K562 (cell line): ENCODE results near the gene KCNA2. TPM values are rescaled to one million over a fixed set of nuclear protein-coding genes. Genes with fewer than 3 reads are reported as not detected.

Experiments
- ATAC-seq: fragments of 200-7000 bp; cut with Tn5 transposase; 3 replicates; pipeline ENCODE4 v1.9.1; 2020; ENCODE audit warnings: moderate library complexity
- BruUV-seq: library from RNA; stranded (reverse); fragments of 400-500 nt; replicated peaks from 2 replicates; lab custom pipeline; 2021; lab: Mats Ljungman, UMichigan
- CTCF ChIA-PET: fragments of 300-600 bp; formaldehyde crosslinking; extraction: SDS; loops from one replicate; lab custom pipeline; 2021; ENCODE audit warnings: low intra/inter-chr PET ratio; lab: Yijun Ruan, JAX
- POLR2A ChIA-PET: fragments of 300-600, 350-650 bp; sonication (Branson Sonifier 250); formaldehyde crosslinking; extraction: SDS; loops from one replicate; lab custom pipeline; 2021; ENCODE audit warnings: antibody characterized with exemption, inconsistent platforms; lab: Yijun Ruan, JAX
- DNase-seq, 4 experiments: peaks; one replicate each; pipeline versions ENCODE4 v3.0.0 to v3.0.0-alpha.2; 2011 to 2018; ENCODE audit warnings: low spot score in 3 of 4, mixed read lengths in 3 of 4; ENCODE audit errors: extremely low read depth in 1 of 4
- FAIRE-seq: peaks from 2 replicates; lab custom pipeline; 2011; peaks lifted over from hg19 to GRCh38; lab: Jason Lieb, UNC
- H2AFZ ChIP-seq: 2 replicates; pipeline ENCODE4 v1.6.0; 2011; ENCODE audit warnings: low read depth, low read length, control low read depth, inconsistent platforms
- H3K27ac ChIP-seq: fragments of 200-600 bp; 3 replicates; pipeline ENCODE4 v1.8.0; 2011; ENCODE audit warnings: low read depth, mild to moderate bottlenecking, control low read depth, inconsistent platforms, low read length, moderate library complexity, mixed read lengths; ENCODE audit errors: extremely low read depth
- H3K27me3 ChIP-seq, 2 experiments: fragments of 300-600 bp in 1 of 2; 2 replicates in 1 of 2; 3 replicates in 1 of 2; pipeline versions ENCODE4 v1.6.0 to v1.8.0; 2011; ENCODE audit warnings: inconsistent platforms in 2 of 2, low read length in 2 of 2, mild to moderate bottlenecking in 1 of 2, mixed read lengths in 1 of 2, moderate library complexity in 1 of 2; ENCODE audit not compliant: control insufficient read depth in 2 of 2, insufficient read depth in 2 of 2
- H3K36me3 ChIP-seq: fragments of 300-600 bp; 3 replicates; pipeline ENCODE4 v1.8.0; 2011; ENCODE audit warnings: mild to moderate bottlenecking, low read length, inconsistent platforms; ENCODE audit not compliant: control insufficient read depth, insufficient read depth
- H3K4me1 ChIP-seq, 2 experiments: fragments of 200-600 bp in 1 of 2; replicated peaks in 1 of 2; 2 replicates in 1 of 2; 3 replicates in 1 of 2; pipeline versions ENCODE4 v1.5.1 to v1.8.0; 2011; ENCODE audit warnings: inconsistent platforms in 2 of 2, low read length in 2 of 2, mild to moderate bottlenecking in 1 of 2, mixed read lengths in 1 of 2, moderate library complexity in 1 of 2; ENCODE audit not compliant: control insufficient read depth in 2 of 2, insufficient read depth in 2 of 2
- H3K4me2 ChIP-seq: 2 replicates; pipeline ENCODE4 v1.6.1; 2011; ENCODE audit warnings: low read length, control low read depth, inconsistent platforms, mixed read lengths; ENCODE audit not compliant: insufficient read depth
- H3K4me3 ChIP-seq: fragments of 200-600 bp; sonication (generic), shearing (Covaris generic); 2 replicates; pipeline ENCODE4 v1.5.1; 2016; ENCODE audit warnings: control low read depth, inconsistent platforms
- H3K79me2 ChIP-seq: fragments of 200-600 bp; 3 replicates; pipeline ENCODE4 v1.8.0; 2011; ENCODE audit warnings: low read length, inconsistent platforms; ENCODE audit not compliant: control insufficient read depth, insufficient read depth
- H3K9ac ChIP-seq, 2 experiments: 2 replicates each; pipeline versions ENCODE4 v1.6.0 to v1.6.1; 2011; ENCODE audit warnings: low read depth in 2 of 2, low read length in 2 of 2, control low read depth in 1 of 2, inconsistent platforms in 1 of 2, mild to moderate bottlenecking in 1 of 2, mixed read lengths in 1 of 2; ENCODE audit not compliant: insufficient read depth in 1 of 2
- H3K9me1 ChIP-seq: one replicate; pipeline ENCODE4 v1.6.0; 2011; ENCODE audit warnings: inconsistent platforms, mild to moderate bottlenecking, low read length, moderate library complexity; ENCODE audit not compliant: control insufficient read depth, insufficient read depth
- H3K9me3 ChIP-seq: replicated peaks from 2 replicates; pipeline ENCODE4 v1.5.1; 2011; ENCODE audit warnings: low read depth, low read length, inconsistent platforms; ENCODE audit not compliant: control insufficient read depth, insufficient read depth
- H4K20me1 ChIP-seq: replicated peaks from 2 replicates; pipeline ENCODE4 v1.6.1; 2011; ENCODE audit warnings: low read length, inconsistent platforms, mixed read lengths; ENCODE audit not compliant: control insufficient read depth, insufficient read depth
- CBX3 ChIP-seq, 2 experiments: IDR thresholded peaks; 1 replicate in 1 of 2; 2 replicates in 1 of 2; pipeline ENCODE4 v1.6.1; 2012; ENCODE audit warnings: inconsistent platforms in 2 of 2, low read length in 2 of 2, borderline replicate concordance in 1 of 2, control low read depth in 1 of 2
- NONO ChIP-seq, 2 experiments: fragments of 200-400 bp in 1 of 2; fragments of 450-650 bp in 1 of 2; formaldehyde crosslinking in 1 of 2; IDR thresholded peaks; 2 replicates each; pipeline ENCODE4 v1.6.1; 2017; ENCODE audit warnings: low read depth in 2 of 2, mild to moderate bottlenecking in 2 of 2, moderate library complexity in 2 of 2, low read length in 1 of 2
- PML ChIP-seq: IDR thresholded peaks from 2 replicates; pipeline ENCODE4 v1.6.1; 2012; ENCODE audit warnings: low read length, inconsistent platforms
- POLR2G ChIP-seq: fragments of 200-400 bp; formaldehyde crosslinking; IDR thresholded peaks from 2 replicates; pipeline ENCODE4 v1.6.1; 2017; ENCODE audit warnings: low read depth, mild to moderate bottlenecking, antibody characterized with exemption, low read length, moderate library complexity
- RFX1 ChIP-seq: fragments of 450-650 bp; IDR thresholded peaks from 2 replicates; pipeline ENCODE4 v1.6.1; 2016; ENCODE audit warnings: mild to moderate bottlenecking, moderate library complexity
- TCFL5 ChIP-seq: fragments of 250-450 bp; sonication (Bioruptor Pico); conservative IDR thresholded peaks from 2 replicates; pipeline ENCODE4 v1.6.1; 2021; ENCODE audit warnings: mild to moderate bottlenecking, moderate library complexity, matching md5 sums
- ZFX ChIP-seq: sonication (generic); formaldehyde crosslinking; IDR thresholded peaks from 2 replicates; pipeline ENCODE4 v1.8.0; 2022; ENCODE audit warnings: mild to moderate bottlenecking, missing genetic modification reagents, moderate library complexity
- ZKSCAN8 ChIP-seq: fragments of 200-800 bp; sonication (Bioruptor generic); IDR thresholded peaks from 2 replicates; pipeline ENCODE4 v1.6.1; 2016; ENCODE audit warnings: missing genetic modification characterization, missing compliant biosample characterization
- ZNF696 ChIP-seq: fragments of 250-450 bp; sonication (Bioruptor Pico); conservative IDR thresholded peaks from 2 replicates; pipeline ENCODE4 v1.4.0; 2020; ENCODE audit warnings: mild to moderate bottlenecking, moderate library complexity
- WGBS: fragments of 100-300 bp; shearing (Covaris generic); methylation state at CpG from one replicate; pipeline ENCODE4 v1.1.6; 2016; ENCODE audit warnings: low coverage, mixed read lengths; ENCODE audit not compliant: insufficient coverage; ENCODE audit errors: missing lambda C conversion rate; 5-methylcytosine and 5-hydroxymethylcytosine counted together
- in situ Hi-C: fragments of 300-500 bp; cut with MboI; formaldehyde crosslinking; loops from 4 replicates; pipeline ENCODE4 v1.15.0; 2018; ENCODE audit warnings: inconsistent platforms, mixed read lengths
- intact Hi-C: fragments of 100-400 bp; cut with micrococcal nuclease; formaldehyde crosslinking; loops from 2 replicates; pipeline ENCODE4 v1.14.2; 2022
- polyA plus RNA-seq, 8 experiments: library from polyadenylated mRNA; depleted of rRNA in 4 of 8; stranded (reverse) in 5 of 8; unstranded in 3 of 8; fragments of >200 nt; fragmentation: Nextera tagmentation in 2 of 8; fragmentation: Illumina TruSeq in 1 of 8; extraction: Ambion mirVana in 2 of 8; extraction: Trizol in 1 of 8; gene quantifications; 2 replicates each; pipeline versions ENCODE4 v1.2.1 to v1.2.3, GENCODE V29; 2011 to 2014; ENCODE audit warnings: inconsistent platforms in 1 of 8, missing spikeins in 1 of 8
- total RNA-seq, 7 experiments: library from RNA; depleted of rRNA in 6 of 7; stranded (reverse); fragments of >200 nt in 6 of 7; fragmentation: Illumina TruSeq in 2 of 7; extraction: Trizol in 2 of 7; gene quantifications; 2 replicates each; pipeline versions ENCODE4 v1.2.1 to v1.2.3, GENCODE V29; 2011 to 2021; ENCODE audit warnings: low replicate concordance in 1 of 7

KCNA2 gene
- total and polyA plus RNA-seq, 9 of the 15 experiments (the other 6 are each of a cell fraction or from before 2014, with no cell fraction given), result not detected

DNA sequence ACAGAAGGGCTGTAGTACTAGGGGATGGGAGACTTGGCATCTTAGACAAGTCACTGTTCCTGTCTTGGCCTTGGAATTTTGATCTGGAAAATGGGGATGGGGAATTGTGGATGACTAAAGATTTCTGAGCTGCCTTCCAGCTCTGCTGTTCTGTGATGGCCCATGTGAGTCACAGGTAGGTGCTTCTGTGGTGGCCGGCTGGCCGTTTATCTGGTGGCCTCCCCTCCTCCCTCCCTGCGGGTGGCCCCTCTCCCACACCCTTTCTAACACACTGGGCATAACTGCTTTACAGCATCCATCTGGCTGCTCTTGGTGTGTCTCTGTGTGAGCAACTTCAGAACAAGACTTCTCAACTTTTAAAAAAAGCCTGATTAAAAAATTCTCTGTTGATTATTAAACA, 35.9 kb downstream of the KCNA2 start:
- ChIA-PET POLR2A (no interaction called here), CTCF (interaction anchor here (0.6 kb wide), 1 partner anchor 302 kb away, joined by 5 read pairs; no protein-coding TSS in a partner anchor)
- H3K9me1 ChIP-seq, result no peaks in the 10 kb centered on the region
- no peaks in the 10 kb centered on the region for H3K79me2 ChIP-seq
- H3K27ac ChIP-seq, result no peak overlapping the region
- H4K20me1 ChIP-seq, result no peaks in the 10 kb centered on the region; the same call in 1 of the 2 replicates
- H3K27me3 ChIP-seq, result peaks cover 3 to 12% of the 10 kb centered on the region in 2 experiments; a peak in 4 of 5 replicates
- no TSS peak for BruUV-seq
- H3K4me2 ChIP-seq, result no peak overlapping the region
- no peak overlapping the region for H2AFZ ChIP-seq
- H3K36me3 ChIP-seq, result no peaks in the 10 kb centered on the region
- no peaks in the 10 kb centered on the region for H3K9me3 ChIP-seq
- H3K4me1 ChIP-seq, result no peaks in the 10 kb centered on the region
- 0% methylated on average over 3 of the region's 3 CpGs for WGBS
- intact Hi-C loops (no loop called here), in situ Hi-C loops (no loop called here)
- DNase-seq (no peak), ATAC-seq (no peak), FAIRE-seq (no peak)
- TF ChIP-seq POLR2G, result no peak
- no peak for TF ChIP-seq NONO (IDR thresholded peaks at IDR 0.05; ENCODE audit: low read depth in 2 of 2, low read length in 1 of 2)
- no peak for TF ChIP-seq CBX3 (IDR thresholded peaks at IDR 0.05; ENCODE audit: borderline replicate concordance in 1 of 2, low read length in 2 of 2)
- no peak for TF ChIP-seq RFX1
- TF ChIP-seq PML, result no peak
- TF ChIP-seq ZNF696 (CRISPR knock-in tag), result no peak
- TF ChIP-seq ZKSCAN8, result no peak
- TF ChIP-seq ZFX (CRISPR knock-in tag), result no peak
- TF ChIP-seq TCFL5, result no peak
- no peak overlapping the region for H3K4me3 ChIP-seq
- no peak overlapping the region for H3K9ac ChIP-seq
